A549 treated with dexamethasone at 1 μM for 4 hours (cell line): ENCODE results near the gene BCL2L15. TPM values are rescaled to one million over a fixed set of nuclear protein-coding genes. Genes with fewer than 3 reads are reported as not detected.

ENCODE experiments used
- total RNA-seq: library from RNA; stranded (reverse); fragments of 200-300 nt; extraction: Qiagen RNA extraction; gene quantifications from 5 replicates; pipeline ENCODE4 v1.2.3, GENCODE V29; 2022

The BCL2L15 gene
- 0.03 to 0.99 TPM (median 0.35 TPM) in 5 replicates for total RNA-seq

GRCh38 chr1:113887402-113888175, at the start of gene BCL2L15:
BCL2L15 (minus strand) TSS chr1:113887581; CDS start chr1:113887375, 206 bp downstream.

GRCh38 chr1:113928941-113929749, 41.8 kb upstream of the BCL2L15 start, which contains the start of gene HIPK1:
HIPK1 (plus strand) TSS chr1:113929324.

GRCh38 chr1:113904674-113905434, 17.5 kb upstream of the BCL2L15 start, which contains the start of the genes AP4B1 and DCLRE1B:
AP4B1 (minus strand) TSS chr1:113904799; CDS start chr1:113904717, 82 bp downstream.
DCLRE1B (plus strand) TSS chr1:113905326; CDS start chr1:113905587, 261 bp downstream.

GRCh38 chr1:113871597-113872113, 15.7 kb downstream of the BCL2L15 start, which contains the start of gene PTPN22:
PTPN22 (minus strand) TSS chr1:113871712.

Other genes with a start within 250 kb of the BCL2L15 start
- gene PHTF1, start 128.1 kb downstream of the BCL2L15 start, total RNA-seq, result 10.5 to 14.2 TPM (median 13.6 TPM) in 5 replicates
- gene RSBN1, start 75.1 kb downstream of the BCL2L15 start, total RNA-seq, result 3.0 to 4.6 TPM (median 4.3 TPM) in 5 replicates
- gene PTPN22, start 15.9 kb downstream of the BCL2L15 start, total RNA-seq, result 0.19 TPM in 1 of 5 replicates, not detected in the others
- 7.4 to 8.6 TPM (median 8.0 TPM) in 5 replicates for gene AP4B1, start 17.2 kb upstream of the BCL2L15 start, total RNA-seq
- gene DCLRE1B, start 17.7 kb upstream of the BCL2L15 start, total RNA-seq, result 8.9 to 11.2 TPM (median 10.2 TPM) in 5 replicates
- 10.8 to 20.2 TPM (median 18.3 TPM) in 5 replicates for gene HIPK1, start 41.7 kb upstream of the BCL2L15 start, total RNA-seq
- gene OLFML3, start 91.9 kb upstream of the BCL2L15 start, total RNA-seq, result 3.4 to 4.1 TPM (median 4.1 TPM) in 5 replicates